Stomach (tissue), 9 donors: ENCODE results near the gene KERA. TPM values are rescaled to one million over a fixed set of nuclear protein-coding genes. Genes with fewer than 3 reads are reported as not detected.
A peak's percentile ranks its signal among the peaks of the same experiment; 100 is the strongest.

Source experiments
- DNase-seq, 2 donors: peaks; one replicate each; pipeline versions ENCODE4 v3.0.0 to v3.0.0-alpha.2; 2013 to 2019
- H3K27ac ChIP-seq, 5 donors: fragments of 200-600 bp in 4 of 5; sonication (generic) in 4 of 5; one replicate each; pipeline ENCODE4 v1.5.1; 2013 to 2019; ENCODE audit warnings: mild to moderate bottlenecking in 1 of 5, moderate library complexity in 1 of 5
- H3K27me3 ChIP-seq, 3 donors: fragments of 200-600 bp; sonication (generic); one replicate each; pipeline ENCODE4 v1.5.1; 2017 to 2019; ENCODE audit warnings: mixed run types in 1 of 3
- H3K36me3 ChIP-seq, 4 donors: fragments of 200-600 bp; sonication (generic); 1 replicate in 3 of 4; 2 replicates in 1 of 4; pipeline ENCODE4 v1.5.1; 2016 to 2019
- H3K4me1 ChIP-seq, 4 donors: fragments of 200-600 bp; sonication (generic); one replicate each; pipeline ENCODE4 v1.5.1; 2016 to 2019
- H3K4me3 ChIP-seq, 4 donors: fragments of 200-600 bp; sonication (generic) in 3 of 4; one replicate each; pipeline ENCODE4 v1.5.1; 2016 to 2019; ENCODE audit warnings: mild to moderate bottlenecking in 1 of 4
- H3K9me3 ChIP-seq, 4 donors: fragments of 200-600 bp; sonication (generic); one replicate each; pipeline ENCODE4 v1.5.1; 2016 to 2019
- EP300 ChIP-seq: sonication (generic); formaldehyde crosslinking; IDR thresholded peaks from one replicate; pipeline ENCODE4 v1.6.1; 2017; ENCODE audit warnings: antibody characterized with exemption
- POLR2A ChIP-seq, 4 donors: fragments of 450-650 bp; IDR thresholded peaks; one replicate each; pipeline ENCODE4 v1.6.1; 2016; ENCODE audit warnings: antibody characterized with exemption in 4 of 4, control low read depth in 2 of 4, mild to moderate bottlenecking in 1 of 4, moderate library complexity in 1 of 4
- POLR2AphosphoS5 ChIP-seq, 3 donors: sonication (generic); formaldehyde crosslinking; IDR thresholded peaks; one replicate each; pipeline ENCODE4 v1.6.1; 2016; ENCODE audit warnings: antibody characterized with exemption in 3 of 3
- WGBS, 5 donors: extraction: QIAGEN DNeasy Blood & Tissue Kit in 3 of 5; methylation state at CpG; one replicate each; pipeline versions ENCODE4 v1.1.5 to v1.1.7; 2013 to 2018; 5-methylcytosine and 5-hydroxymethylcytosine counted together
- intact Hi-C: fragments of 100-400 bp; cut with DNase I; formaldehyde crosslinking; loops from one replicate; pipeline ENCODE4 v1.15.1; 2023; ENCODE audit warnings: low total_unique reads
- polyA plus RNA-seq, 3 donors: library from polyadenylated mRNA; stranded (reverse); fragments of 200-250 nt; gene quantifications; one replicate each; pipeline ENCODE4 v1.2.3, GENCODE V29; 2013
- total RNA-seq, 5 donors: library from RNA; depleted of rRNA; stranded (reverse); fragments of >200 nt; gene quantifications; one replicate each; pipeline versions ENCODE4 v1.1.0 to v1.2.3, GENCODE V29; 2014 to 2016
- TF ChIP-seq, protein P1 (sequence below), 7 experiments: fragments of 450-650 bp in 4 of 7; fragments of 200-600 bp in 3 of 7; sonication (generic) in 3 of 7; IDR thresholded peaks; one replicate each; pipeline ENCODE4 v1.5.1; 2016 to 2019; ENCODE audit warnings: antibody characterized with exemption in 7 of 7, control low read depth in 2 of 7, mild to moderate bottlenecking in 1 of 7
- donor health status: healthy with polysubstance abuse.
- donor health status: Bipolar disorder and iron deficiency.
- donor health status: healthy.

KERA gene
- total and polyA plus RNA-seq, 8 donors = 2.2 TPM; not detected in 7

DNA sequence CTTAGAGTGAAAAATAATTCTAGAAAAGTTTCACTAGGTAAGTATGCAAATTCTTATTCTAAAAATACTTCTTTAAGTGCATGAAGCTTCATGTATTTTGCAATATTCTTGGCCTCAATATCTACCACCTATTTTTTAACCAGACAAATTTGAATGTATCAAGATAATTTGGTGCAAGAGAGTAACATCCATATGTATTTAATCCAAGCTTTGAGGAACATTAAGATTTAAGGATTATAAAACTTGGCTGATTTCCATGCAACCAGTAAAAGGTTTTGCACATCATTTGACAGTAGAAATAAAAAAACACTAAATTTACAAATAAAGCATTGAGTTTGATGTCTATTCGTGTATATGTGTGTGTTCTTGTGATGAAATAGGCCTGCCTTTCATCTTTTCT lies 45.8 kb upstream of the KERA start:
- H3K9me3 ChIP-seq = no peaks in the 10 kb centered on the region
- intact Hi-C loops = no loop called here
- H3K4me1 ChIP-seq = peaks cover 0 to 6% (median 0%) of the 10 kb centered on the region in 4 donors
- DNase-seq = no peak
- TF ChIP-seq, protein P1, sequence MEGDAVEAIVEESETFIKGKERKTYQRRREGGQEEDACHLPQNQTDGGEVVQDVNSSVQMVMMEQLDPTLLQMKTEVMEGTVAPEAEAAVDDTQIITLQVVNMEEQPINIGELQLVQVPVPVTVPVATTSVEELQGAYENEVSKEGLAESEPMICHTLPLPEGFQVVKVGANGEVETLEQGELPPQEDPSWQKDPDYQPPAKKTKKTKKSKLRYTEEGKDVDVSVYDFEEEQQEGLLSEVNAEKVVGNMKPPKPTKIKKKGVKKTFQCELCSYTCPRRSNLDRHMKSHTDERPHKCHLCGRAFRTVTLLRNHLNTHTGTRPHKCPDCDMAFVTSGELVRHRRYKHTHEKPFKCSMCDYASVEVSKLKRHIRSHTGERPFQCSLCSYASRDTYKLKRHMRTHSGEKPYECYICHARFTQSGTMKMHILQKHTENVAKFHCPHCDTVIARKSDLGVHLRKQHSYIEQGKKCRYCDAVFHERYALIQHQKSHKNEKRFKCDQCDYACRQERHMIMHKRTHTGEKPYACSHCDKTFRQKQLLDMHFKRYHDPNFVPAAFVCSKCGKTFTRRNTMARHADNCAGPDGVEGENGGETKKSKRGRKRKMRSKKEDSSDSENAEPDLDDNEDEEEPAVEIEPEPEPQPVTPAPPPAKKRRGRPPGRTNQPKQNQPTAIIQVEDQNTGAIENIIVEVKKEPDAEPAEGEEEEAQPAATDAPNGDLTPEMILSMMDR (IDR thresholded peaks at IDR 0.05) = no peak
- TF ChIP-seq EP300 (no peak), POLR2A (IDR thresholded peaks at IDR 0.05) (no peak), POLR2AphosphoS5 (IDR thresholded peaks at IDR 0.05) (no peak)
- no peak overlapping the region for H3K27ac ChIP-seq
- H3K36me3 ChIP-seq = no peaks in the 10 kb centered on the region
- WGBS, 5 donors = 59 to 82% (median 64%) methylated on average over 1 of the region's 1 CpG
- H3K4me3 ChIP-seq = no peak overlapping the region
- H3K27me3 ChIP-seq = no peaks in the 10 kb centered on the region

DNA sequence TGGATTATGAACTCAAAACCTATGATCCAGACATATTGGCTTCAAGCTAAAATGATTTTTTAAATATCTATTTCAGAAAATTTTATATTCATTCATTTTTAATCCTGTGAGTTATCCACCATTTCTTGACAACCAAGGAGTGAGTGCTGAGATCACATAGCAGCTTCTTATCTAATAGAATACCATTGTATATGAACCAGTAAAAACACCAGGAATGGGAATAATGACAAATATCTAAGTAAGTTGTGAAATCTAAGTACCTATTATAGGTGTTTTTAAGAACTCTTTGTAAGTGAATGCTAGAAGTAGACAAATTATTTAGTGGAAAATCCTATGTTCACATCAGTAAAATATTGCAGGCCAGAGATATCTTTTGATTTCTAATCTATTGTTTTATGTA lies 45.3 kb upstream of the KERA start:
- intact Hi-C loops = no loop called here
- TF ChIP-seq, protein P1 (IDR thresholded peaks at IDR 0.05) = no peak
- TF ChIP-seq EP300 (no peak), POLR2A (IDR thresholded peaks at IDR 0.05) (no peak), POLR2AphosphoS5 (IDR thresholded peaks at IDR 0.05) (no peak)
- Histone ChIP-seq H3K4me1 (peaks cover 0 to 6% (median 0%) of the 10 kb centered on the region in 4 donors), H3K4me3 (no peak overlapping the region), H3K27me3 (no peaks in the 10 kb centered on the region), H3K9me3 (no peaks in the 10 kb centered on the region), H3K27ac (no peak overlapping the region), H3K36me3 (no peaks in the 10 kb centered on the region)
- no peak for DNase-seq

DNA sequence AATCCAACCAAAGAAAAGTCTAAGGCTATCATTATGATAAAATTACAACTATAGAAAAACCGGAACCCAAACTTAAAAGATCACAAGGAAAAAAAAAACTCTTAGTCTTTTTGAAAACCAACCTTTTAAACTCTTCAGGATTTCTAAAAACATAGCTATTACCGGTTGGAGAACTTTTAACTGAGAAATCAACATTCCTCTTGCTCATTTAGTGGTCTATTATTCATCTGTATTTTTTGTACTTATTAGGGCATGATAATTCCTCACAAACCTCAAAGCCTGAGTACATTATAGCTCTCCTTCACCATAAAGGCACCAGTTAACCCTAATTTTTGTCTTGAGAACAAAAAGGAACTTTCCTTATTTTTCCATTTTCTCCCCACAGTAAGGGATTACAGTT lies 43.1 kb upstream of the KERA start:
- no peaks in the 10 kb centered on the region for H3K36me3 ChIP-seq
- intact Hi-C loops = no loop called here
- H3K4me1 ChIP-seq = peaks cover 0 to 6% (median 0%) of the 10 kb centered on the region in 4 donors
- H3K4me3 ChIP-seq = no peak overlapping the region
- H3K27me3 ChIP-seq = no peaks in the 10 kb centered on the region
- TF ChIP-seq POLR2A (IDR thresholded peaks at IDR 0.05) = no peak
- TF ChIP-seq, protein P1 (IDR thresholded peaks at IDR 0.05) = no peak
- no peak for TF ChIP-seq EP300
- no peak for TF ChIP-seq POLR2AphosphoS5 (IDR thresholded peaks at IDR 0.05)
- H3K9me3 ChIP-seq = no peaks in the 10 kb centered on the region
- no peak overlapping the region for H3K27ac ChIP-seq
- 67 to 91% (median 82%) methylated on average over 2 of the region's 2 CpGs for WGBS, 5 donors
- no peak for DNase-seq

DNA sequence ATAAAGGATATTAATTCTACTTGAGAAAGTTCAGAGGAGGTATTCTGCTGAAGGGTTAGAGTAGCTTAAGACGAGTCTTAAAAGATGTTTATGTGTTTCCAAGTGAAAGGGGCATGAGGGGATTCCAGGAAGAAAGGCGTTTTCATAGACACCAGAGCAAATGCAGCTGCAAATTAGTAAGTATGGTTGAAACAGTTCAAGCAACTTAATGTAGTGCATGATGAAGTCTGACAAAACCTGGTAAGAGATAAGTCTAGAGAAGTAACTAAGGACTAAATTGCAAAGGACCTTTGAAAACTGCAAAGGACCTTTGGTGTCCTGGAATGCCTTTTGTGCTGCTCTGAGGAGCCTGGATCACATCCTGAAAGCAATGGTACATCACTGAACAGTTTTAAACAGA lies 42.0 kb upstream of the KERA start:
- intact Hi-C loops = no loop called here
- no peaks in the 10 kb centered on the region for H3K36me3 ChIP-seq
- H3K9me3 ChIP-seq = no peaks in the 10 kb centered on the region
- no peak overlapping the region for H3K4me3 ChIP-seq
- H3K27ac ChIP-seq = peak overlapping the region in 2 of 5 donors; percentile 6 to 33
- WGBS, 5 donors = 58 to 82% (median 78%) methylated on average over 2 of the region's 2 CpGs
- H3K4me1 ChIP-seq = peaks cover 0 to 6% (median 0%) of the 10 kb centered on the region in 4 donors
- no peaks in the 10 kb centered on the region for H3K27me3 ChIP-seq
- no peak for DNase-seq
- no peak for TF ChIP-seq POLR2AphosphoS5 (IDR thresholded peaks at IDR 0.05)
- TF ChIP-seq EP300 = no peak
- no peak for TF ChIP-seq POLR2A (IDR thresholded peaks at IDR 0.05)
- TF ChIP-seq, protein P1 (IDR thresholded peaks at IDR 0.05) = no peak
